Lung (tissue), 12 donors: Measurements from ENCODE around the gene FAM227B. TPM values are rescaled to one million over a fixed set of nuclear protein-coding genes. Genes with fewer than 3 reads are reported as not detected.

Experiments
- ATAC-seq: fragments of 200-7000 bp; cut with Tn5 transposase; one replicate; pipeline ENCODE4 v1.9.1; 2020; ENCODE audit warnings: moderate number of reproducible peaks; ENCODE audit not compliant: insufficient read depth, low FRiP score
- DNase-seq, 3 donors: peaks; one replicate each; pipeline ENCODE4 v3.0.0-alpha.2; 2013 to 2017
- H3K27ac ChIP-seq, 2 donors: one replicate each; pipeline ENCODE4 v1.5.1; 2013; ENCODE audit warnings: mild to moderate bottlenecking in 2 of 2, moderate library complexity in 2 of 2, control low read depth in 1 of 2, inconsistent platforms in 1 of 2, low read depth in 1 of 2, low read length in 1 of 2
- H3K27me3 ChIP-seq, 3 donors: one replicate each; pipeline ENCODE4 v1.5.1; 2013; ENCODE audit warnings: low read length in 2 of 3; ENCODE audit not compliant: control insufficient read depth in 3 of 3, insufficient read depth in 3 of 3
- H3K36me3 ChIP-seq, 4 donors: one replicate each; pipeline ENCODE4 v1.5.1; 2013; ENCODE audit warnings: low read length in 4 of 4, mild to moderate bottlenecking in 1 of 4, moderate library complexity in 1 of 4; ENCODE audit not compliant: control insufficient read depth in 4 of 4, insufficient read depth in 4 of 4
- H3K4me1 ChIP-seq, 5 donors: one replicate each; pipeline ENCODE4 v1.5.1; 2013; ENCODE audit warnings: low read length in 5 of 5, mild to moderate bottlenecking in 2 of 5, moderate library complexity in 1 of 5; ENCODE audit not compliant: control insufficient read depth in 5 of 5, insufficient read depth in 5 of 5
- H3K4me3 ChIP-seq: one replicate; pipeline ENCODE4 v1.5.1; 2013; ENCODE audit warnings: mild to moderate bottlenecking, control low read depth, moderate library complexity
- H3K9ac ChIP-seq, 2 donors: one replicate each; pipeline ENCODE4 v1.5.1; 2013; ENCODE audit warnings: low read length in 2 of 2, control low read depth in 1 of 2; ENCODE audit not compliant: insufficient read depth in 1 of 2
- H3K9me3 ChIP-seq, 4 donors: one replicate each; pipeline ENCODE4 v1.5.1; 2013; ENCODE audit warnings: low read length in 3 of 4, mild to moderate bottlenecking in 1 of 4, moderate library complexity in 1 of 4; ENCODE audit not compliant: control insufficient read depth in 4 of 4, insufficient read depth in 3 of 4
- WGBS, 2 donors: extraction: QIAGEN DNeasy Blood & Tissue Kit; methylation state at CpG; one replicate each; pipeline ENCODE4 v1.1.7; 2013; 5-methylcytosine and 5-hydroxymethylcytosine counted together
- polyA plus RNA-seq, 2 donors: library from polyadenylated mRNA; stranded (reverse); fragments of 200-250 nt; gene quantifications; one replicate each; pipeline ENCODE4 v1.2.1, GENCODE V29; 2013
- total RNA-seq, 2 donors: library from RNA; depleted of rRNA in 1 of 2; stranded (reverse); fragments of >200 nt in 1 of 2; gene quantifications; one replicate each; pipeline ENCODE4 v1.2.1, GENCODE V29; 2014 to 2021
- TF ChIP-seq, protein P1 (sequence below): IDR thresholded peaks from 2 replicates; pipeline ENCODE4 v1.5.1; 2012; ENCODE audit warnings: mild to moderate bottlenecking; ENCODE audit errors: control extremely low read depth, extremely low read depth
- donor health status: control.
- donor health status: control.
- donor health status: Bipolar disorder and iron deficiency.
- donor health status: healthy.
- donor health status: DM: yes; HTN: yes; CAD: no.

Gene FAM227B
- total and polyA plus RNA-seq, 4 donors: 2.2 to 14.5 (median 4.7) TPM

DNA sequence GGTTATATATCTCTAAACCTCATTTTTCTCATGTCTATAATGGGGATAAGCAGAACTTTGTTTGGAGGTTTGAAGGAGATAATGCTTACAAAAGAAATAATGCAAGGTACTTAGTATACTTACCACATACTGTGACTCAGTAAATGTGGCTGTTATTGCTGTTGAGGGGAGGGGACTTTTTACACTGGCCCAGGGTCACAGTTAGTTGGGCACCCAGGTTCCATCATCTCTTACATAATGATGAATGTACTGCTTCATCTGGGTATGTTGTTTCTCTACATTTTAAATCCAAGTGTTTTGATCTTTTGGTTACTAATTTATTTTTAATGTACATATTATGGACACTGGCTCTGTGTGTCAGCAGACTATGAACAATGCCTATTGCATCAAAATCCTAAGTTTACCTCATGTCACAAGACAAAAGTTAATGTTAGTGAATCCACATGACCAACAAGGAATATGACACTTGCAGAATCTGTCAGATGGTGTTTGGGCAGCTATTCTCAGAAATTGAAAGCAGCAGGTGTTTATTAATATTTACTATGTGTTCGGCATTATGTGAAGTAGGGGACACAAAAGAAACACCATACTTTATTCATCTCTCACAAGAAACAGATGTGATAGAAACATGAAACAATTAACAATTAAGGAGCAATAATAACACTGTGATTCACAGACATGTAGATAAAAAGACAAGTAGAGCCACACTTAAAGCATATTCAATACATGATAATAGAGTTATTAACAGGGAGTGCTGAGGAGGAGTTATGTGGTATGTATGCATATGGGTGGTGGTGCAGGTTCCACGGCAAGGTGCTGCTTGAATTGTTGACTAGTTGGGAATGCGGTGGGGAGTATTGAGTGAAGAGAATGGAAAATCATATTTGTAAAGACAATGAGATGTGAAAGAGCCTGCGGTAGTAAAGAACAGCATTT lies 340.8 kb downstream of the FAM227B start:
- no peaks in the 10 kb centered on the region for H3K27me3 ChIP-seq
- H3K4me1 ChIP-seq: no peaks in the 10 kb centered on the region
- no peak for DNase-seq
- H3K36me3 ChIP-seq: peaks cover 0 to 22% (median 13%) of the 10 kb centered on the region in 4 donors
- ATAC-seq: no peak
- H3K27ac ChIP-seq: no peak overlapping the region
- WGBS, 2 donors: 95 to 96% methylated on average over 4 of the region's 4 CpGs
- no peak overlapping the region for H3K9ac ChIP-seq
- TF ChIP-seq, protein P1, sequence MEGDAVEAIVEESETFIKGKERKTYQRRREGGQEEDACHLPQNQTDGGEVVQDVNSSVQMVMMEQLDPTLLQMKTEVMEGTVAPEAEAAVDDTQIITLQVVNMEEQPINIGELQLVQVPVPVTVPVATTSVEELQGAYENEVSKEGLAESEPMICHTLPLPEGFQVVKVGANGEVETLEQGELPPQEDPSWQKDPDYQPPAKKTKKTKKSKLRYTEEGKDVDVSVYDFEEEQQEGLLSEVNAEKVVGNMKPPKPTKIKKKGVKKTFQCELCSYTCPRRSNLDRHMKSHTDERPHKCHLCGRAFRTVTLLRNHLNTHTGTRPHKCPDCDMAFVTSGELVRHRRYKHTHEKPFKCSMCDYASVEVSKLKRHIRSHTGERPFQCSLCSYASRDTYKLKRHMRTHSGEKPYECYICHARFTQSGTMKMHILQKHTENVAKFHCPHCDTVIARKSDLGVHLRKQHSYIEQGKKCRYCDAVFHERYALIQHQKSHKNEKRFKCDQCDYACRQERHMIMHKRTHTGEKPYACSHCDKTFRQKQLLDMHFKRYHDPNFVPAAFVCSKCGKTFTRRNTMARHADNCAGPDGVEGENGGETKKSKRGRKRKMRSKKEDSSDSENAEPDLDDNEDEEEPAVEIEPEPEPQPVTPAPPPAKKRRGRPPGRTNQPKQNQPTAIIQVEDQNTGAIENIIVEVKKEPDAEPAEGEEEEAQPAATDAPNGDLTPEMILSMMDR: no peak
- no peak overlapping the region for H3K4me3 ChIP-seq
- H3K9me3 ChIP-seq: no peaks in the 10 kb centered on the region

- no peak for ATAC-seq
- no peak for DNase-seq
- WGBS, 2 donors: 85 to 97% methylated on average over 5 of the region's 5 CpGs
These were observed 341.9 kb downstream of the FAM227B start for GRCh38 chr15:49278751-49279150.

More at GRCh38 chr15:49278751-49279150, 341.9 kb downstream of the FAM227B start:
- H3K9me3 ChIP-seq: no peaks in the 10 kb centered on the region
- no peak overlapping the region for H3K27ac ChIP-seq
- H3K27me3 ChIP-seq: no peaks in the 10 kb centered on the region
- H3K4me3 ChIP-seq: no peak overlapping the region
- TF ChIP-seq, protein P1: no peak
- peaks cover 1 to 13% (median 10%) of the 10 kb centered on the region in 4 donors for H3K36me3 ChIP-seq
- no peak overlapping the region for H3K9ac ChIP-seq
- H3K4me1 ChIP-seq: no peaks in the 10 kb centered on the region

Other genes starting within 250 kb of the FAM227B start
- gene FGF7, start 197.6 kb downstream of the FAM227B start, total RNA-seq: 10 to 100 TPM; 19.3 to 32.2 TPM
- gene FGF7, start 197.6 kb downstream of the FAM227B start, polyA plus RNA-seq: 10 to 100 TPM; 11.5 to 21.0 TPM
- 10 to 100 TPM; 22.7 to 44.1 TPM for gene DTWD1, start 230 bp upstream of the FAM227B start, total RNA-seq
- 10 to 100 TPM; 14.2 to 20.5 TPM for gene DTWD1, start 230 bp upstream of the FAM227B start, polyA plus RNA-seq